ENCODE measurements around the gene GRM7. TPM values are rescaled to one million over a fixed set of nuclear protein-coding genes. Genes with fewer than 3 reads are reported as not detected.
A peak's percentile ranks its signal among the peaks of the same experiment; 100 is the strongest.

GRM7 gene
- total and polyA plus RNA-seq, 4 donors: 0.20 to 1.3 (median 0.80) TPM

- H3K27ac ChIP-seq (ENCODE audit: low read depth in 1 of 2, low read length in 1 of 2): no peak overlapping the region
- H3K4me3 ChIP-seq: no peak overlapping the region
- DNase-seq (no peak), ATAC-seq (ENCODE audit: insufficient read depth, low FRiP score) (no peak)
- H3K36me3 ChIP-seq (ENCODE audit: control insufficient read depth in 4 of 4, insufficient read depth in 4 of 4, low read length in 4 of 4): no peaks in the 10 kb centered on the region
- H3K27me3 ChIP-seq (ENCODE audit: control insufficient read depth in 3 of 3, insufficient read depth in 3 of 3, low read length in 2 of 3): no peaks in the 10 kb centered on the region
- 89% methylated on average over 1 of the region's 1 CpG for whole genome bisulfite sequencing, 2 donors
- peaks cover 0 to 4% (median under 1%) of the 10 kb centered on the region in 4 donors for H3K9me3 ChIP-seq (ENCODE audit: control insufficient read depth in 4 of 4, insufficient read depth in 3 of 4, low read length in 3 of 4)
- H3K9ac ChIP-seq (ENCODE audit: insufficient read depth in 1 of 2, low read length in 2 of 2): no peak overlapping the region
- TF ChIP-seq CTCF (IDR thresholded peaks at IDR 0.05; ENCODE audit: control extremely low read depth, extremely low read depth): no peak
- H3K4me1 ChIP-seq (ENCODE audit: control insufficient read depth in 5 of 5, insufficient read depth in 5 of 5, low read length in 5 of 5): no peaks in the 10 kb centered on the region
Measured at GRCh38 chr3:7436542-7436941, 575.6 kb downstream of the GRM7 start.

- Histone ChIP-seq H3K9me3 (ENCODE audit: control insufficient read depth in 4 of 4, insufficient read depth in 3 of 4, low read length in 3 of 4) (peaks cover 0 to 4% (median under 1%) of the 10 kb centered on the region in 4 donors), H3K36me3 (ENCODE audit: control insufficient read depth in 4 of 4, insufficient read depth in 4 of 4, low read length in 4 of 4) (no peaks in the 10 kb centered on the region), H3K9ac (ENCODE audit: insufficient read depth in 1 of 2, low read length in 2 of 2) (no peak overlapping the region), H3K27ac (ENCODE audit: low read depth in 1 of 2, low read length in 1 of 2) (no peak overlapping the region), H3K27me3 (ENCODE audit: control insufficient read depth in 3 of 3, insufficient read depth in 3 of 3, low read length in 2 of 3) (no peaks in the 10 kb centered on the region), H3K4me1 (ENCODE audit: control insufficient read depth in 5 of 5, insufficient read depth in 5 of 5, low read length in 5 of 5) (no peaks in the 10 kb centered on the region), H3K4me3 (no peak overlapping the region)
- WGBS, 2 donors: 93 to 95% methylated on average over 1 of the region's 1 CpG
- no peak for TF ChIP-seq CTCF (IDR thresholded peaks at IDR 0.05; ENCODE audit: control extremely low read depth, extremely low read depth)
- DNase-seq (no peak), ATAC-seq (ENCODE audit: insufficient read depth, low FRiP score) (no peak)
Measured at GRCh38 chr3:7437231-7437630, 576.3 kb downstream of the GRM7 start.

- 89% methylated on average over 4 of the region's 4 CpGs for WGBS, 2 donors
- Histone ChIP-seq H3K9me3 (ENCODE audit: control insufficient read depth in 4 of 4, insufficient read depth in 3 of 4, low read length in 3 of 4) (peaks cover 0 to 2% (median 0%) of the 10 kb centered on the region in 4 donors), H3K9ac (ENCODE audit: insufficient read depth in 1 of 2, low read length in 2 of 2) (no peak overlapping the region), H3K27me3 (ENCODE audit: control insufficient read depth in 3 of 3, insufficient read depth in 3 of 3, low read length in 2 of 3) (no peaks in the 10 kb centered on the region), H3K4me3 (no peak overlapping the region), H3K36me3 (ENCODE audit: control insufficient read depth in 4 of 4, insufficient read depth in 4 of 4, low read length in 4 of 4) (no peaks in the 10 kb centered on the region), H3K4me1 (ENCODE audit: control insufficient read depth in 5 of 5, insufficient read depth in 5 of 5, low read length in 5 of 5) (no peaks in the 10 kb centered on the region), H3K27ac (ENCODE audit: low read depth in 1 of 2, low read length in 1 of 2) (no peak overlapping the region)
- no peak for DNase-seq
- ATAC-seq (ENCODE audit: insufficient read depth, low FRiP score): no peak
- no peak for TF ChIP-seq CTCF (IDR thresholded peaks at IDR 0.05; ENCODE audit: control extremely low read depth, extremely low read depth)
Measured at GRCh38 chr3:7439101-7439680, 578.3 kb downstream of the GRM7 start.

- peaks cover 0 to 2% (median 0%) of the 10 kb centered on the region in 4 donors for H3K9me3 ChIP-seq (ENCODE audit: control insufficient read depth in 4 of 4, insufficient read depth in 3 of 4, low read length in 3 of 4)
- no peaks in the 10 kb centered on the region for H3K36me3 ChIP-seq (ENCODE audit: control insufficient read depth in 4 of 4, insufficient read depth in 4 of 4, low read length in 4 of 4)
- no peak overlapping the region for H3K9ac ChIP-seq (ENCODE audit: insufficient read depth in 1 of 2, low read length in 2 of 2)
- 27 to 47% methylated on average over 4 of the region's 4 CpGs for WGBS, 2 donors
- H3K4me3 ChIP-seq: no peak overlapping the region
- no peak for TF ChIP-seq CTCF (IDR thresholded peaks at IDR 0.05; ENCODE audit: control extremely low read depth, extremely low read depth)
- peaks cover 0 to 4% (median 0%) of the 10 kb centered on the region in 5 donors for H3K4me1 ChIP-seq (ENCODE audit: control insufficient read depth in 5 of 5, insufficient read depth in 5 of 5, low read length in 5 of 5)
- H3K27me3 ChIP-seq (ENCODE audit: control insufficient read depth in 3 of 3, insufficient read depth in 3 of 3, low read length in 2 of 3): no peaks in the 10 kb centered on the region
- peak overlapping the region in 1 of 2 donors; percentile 23 for H3K27ac ChIP-seq (ENCODE audit: low read depth in 1 of 2, low read length in 1 of 2)
- DNase-seq: no peak
- ATAC-seq (ENCODE audit: insufficient read depth, low FRiP score): no peak
Measured at GRCh38 chr3:7444886-7445285, 584.0 kb downstream of the GRM7 start.

Measured in lung (tissue), 12 donors.